PC-9 (cell line): ENCODE results near the gene TBRG4.

ENCODE experiments used
- CTCF ChIP-seq: fragments of 200-600 bp; sonication (generic); conservative IDR thresholded peaks from 2 replicates; pipeline ENCODE4 v1.6.1; 2017; ENCODE audit warnings: mixed run types, antibody characterized with exemption, mild to moderate bottlenecking, moderate library complexity
- EZH2 ChIP-seq: fragments of 200-600 bp; sonication (generic); IDR thresholded peaks from 2 replicates; pipeline ENCODE4 v1.8.0; 2017; ENCODE audit warnings: antibody characterized with exemption, low read depth

DNA sequence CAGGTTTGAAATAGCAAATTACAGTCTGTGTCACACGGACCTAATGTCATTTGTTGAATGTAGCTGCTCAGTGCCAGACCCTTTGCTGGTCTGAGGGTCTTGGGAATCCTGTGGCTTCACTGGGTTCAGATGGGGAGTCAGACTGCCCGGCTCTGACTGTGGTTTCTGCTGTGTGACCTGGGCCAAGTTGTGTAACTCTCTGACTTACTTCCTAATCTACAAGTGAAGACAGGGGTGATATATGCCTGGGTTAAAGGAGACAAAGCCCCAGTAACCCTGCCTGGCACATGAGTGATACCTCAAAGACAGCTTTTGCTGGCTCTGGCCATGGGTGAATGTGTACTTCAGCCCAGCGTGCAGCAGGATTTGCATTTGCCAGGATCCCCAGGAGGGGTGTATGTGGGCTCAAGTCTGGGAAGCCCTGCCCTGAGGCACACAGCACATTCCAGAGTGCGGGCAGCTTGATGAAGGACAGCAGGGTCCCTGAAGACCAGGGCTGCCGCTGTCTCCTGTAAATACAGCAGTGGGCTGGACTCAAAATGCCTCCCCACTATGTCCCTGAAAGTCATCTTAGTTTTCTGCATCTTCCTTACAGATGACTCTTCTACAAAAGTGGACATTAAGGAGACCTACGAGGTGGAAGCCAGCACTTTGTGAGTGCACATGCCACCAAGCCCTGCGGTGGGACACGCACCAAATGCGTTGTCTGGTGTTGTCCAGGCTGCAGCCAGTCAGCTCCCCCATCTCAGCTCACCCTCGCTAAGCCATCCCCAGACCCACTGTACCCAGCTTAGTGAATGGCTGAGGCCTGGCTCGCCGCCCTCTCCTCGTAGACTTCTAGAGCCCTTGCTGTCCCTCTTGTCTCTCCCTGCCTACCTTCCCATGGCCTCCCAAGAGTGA, 39.1 kb downstream of the TBRG4 start:
- TF ChIP-seq CTCF: no peak
- no peak for TF ChIP-seq EZH2
